Transverse colon (tissue), 4 donors: Measurements from ENCODE around the gene APOBEC3C. TPM values are rescaled to one million over a fixed set of nuclear protein-coding genes. Genes with fewer than 3 reads are reported as not detected.

Experiments
- DNase-seq: peaks from one replicate; pipeline ENCODE4 v3.0.0-alpha.2; 2019
- H3K27ac ChIP-seq, 4 donors: fragments of 200-600 bp; sonication (generic); 2 replicates each; pipeline ENCODE4 v1.5.1; 2016 to 2018; ENCODE audit warnings: inconsistent platforms in 4 of 4
- H3K27me3 ChIP-seq: fragments of 200-600 bp; sonication (generic); 2 replicates; pipeline ENCODE4 v1.5.1; 2017; ENCODE audit warnings: inconsistent platforms
- H3K36me3 ChIP-seq, 4 donors: fragments of 200-600 bp; sonication (generic); 2 replicates each; pipeline ENCODE4 v1.5.1; 2017 to 2019; ENCODE audit warnings: inconsistent platforms in 4 of 4
- H3K4me1 ChIP-seq, 4 donors: fragments of 200-600 bp; sonication (generic); 2 replicates each; pipeline ENCODE4 v1.5.1; 2017 to 2020; ENCODE audit warnings: inconsistent platforms in 4 of 4
- H3K4me3 ChIP-seq, 4 donors: fragments of 200-600 bp; sonication (generic); 1 replicate in 1 of 4; 2 replicates in 3 of 4; pipeline versions ENCODE4 v1.5.1 to v1.6.1; 2017 to 2019; ENCODE audit warnings: inconsistent platforms in 4 of 4
- H3K9me3 ChIP-seq, 2 donors: fragments of 200-600 bp; sonication (generic); 2 replicates each; pipeline ENCODE4 v1.5.1; 2017 to 2019; ENCODE audit warnings: inconsistent platforms in 2 of 2
- EP300 ChIP-seq: sonication (generic); formaldehyde crosslinking; IDR thresholded peaks from one replicate; pipeline ENCODE4 v1.6.1; 2017; ENCODE audit warnings: antibody characterized with exemption, low read depth
- POLR2A ChIP-seq: fragments of 450-650 bp; IDR thresholded peaks from one replicate; pipeline ENCODE4 v1.6.1; 2016; ENCODE audit warnings: antibody characterized with exemption, mild to moderate bottlenecking, moderate library complexity
- POLR2AphosphoS5 ChIP-seq, 3 donors: sonication (generic); formaldehyde crosslinking; IDR thresholded peaks; one replicate each; pipeline ENCODE4 v1.6.1; 2016; ENCODE audit warnings: antibody characterized with exemption in 3 of 3
- WGBS, 2 donors: methylation state at CpG; one replicate each; pipeline ENCODE4 v1.1.5; 2018; ENCODE audit warnings: low coverage in 1 of 2; 5-methylcytosine and 5-hydroxymethylcytosine counted together
- in situ Hi-C, 4 donors: fragments of 200-750 bp; cut with MboI; loops; one replicate each; pipeline versions ENCODE4 v1.15.0 to v1.15.1; 2017; ENCODE audit warnings: low sequenced_read_pairs in 3 of 4, low pct_ligation_motif_present in 1 of 4, low pct_unique_long_range_greater_than_20kb in 1 of 4
- intact Hi-C: fragments of 100-400 bp; cut with DNase I; formaldehyde crosslinking; loops from one replicate; pipeline ENCODE4 v1.15.1; 2023; ENCODE audit warnings: low total_unique reads
- total RNA-seq, 4 donors: library from RNA; depleted of rRNA; stranded (reverse); fragments of >200 nt; gene quantifications; one replicate each; pipeline ENCODE4 v1.1.0, GENCODE V29; 2016
- TF ChIP-seq, protein P1 (sequence below), 5 experiments: fragments of 200-600 bp in 3 of 5; fragments of 450-650 bp in 2 of 5; sonication (generic) in 3 of 5; IDR thresholded peaks; 1 replicate in 2 of 5; 2 replicates in 3 of 5; pipeline ENCODE4 v1.5.1; 2016 to 2017; ENCODE audit warnings: antibody characterized with exemption in 5 of 5, inconsistent platforms in 3 of 5, mild to moderate bottlenecking in 2 of 5, moderate library complexity in 1 of 5

Gene APOBEC3C
- total RNA-seq, 4 donors from 2014 or later, result 1.2 to 9.1 (median 7.5) TPM

DNA sequence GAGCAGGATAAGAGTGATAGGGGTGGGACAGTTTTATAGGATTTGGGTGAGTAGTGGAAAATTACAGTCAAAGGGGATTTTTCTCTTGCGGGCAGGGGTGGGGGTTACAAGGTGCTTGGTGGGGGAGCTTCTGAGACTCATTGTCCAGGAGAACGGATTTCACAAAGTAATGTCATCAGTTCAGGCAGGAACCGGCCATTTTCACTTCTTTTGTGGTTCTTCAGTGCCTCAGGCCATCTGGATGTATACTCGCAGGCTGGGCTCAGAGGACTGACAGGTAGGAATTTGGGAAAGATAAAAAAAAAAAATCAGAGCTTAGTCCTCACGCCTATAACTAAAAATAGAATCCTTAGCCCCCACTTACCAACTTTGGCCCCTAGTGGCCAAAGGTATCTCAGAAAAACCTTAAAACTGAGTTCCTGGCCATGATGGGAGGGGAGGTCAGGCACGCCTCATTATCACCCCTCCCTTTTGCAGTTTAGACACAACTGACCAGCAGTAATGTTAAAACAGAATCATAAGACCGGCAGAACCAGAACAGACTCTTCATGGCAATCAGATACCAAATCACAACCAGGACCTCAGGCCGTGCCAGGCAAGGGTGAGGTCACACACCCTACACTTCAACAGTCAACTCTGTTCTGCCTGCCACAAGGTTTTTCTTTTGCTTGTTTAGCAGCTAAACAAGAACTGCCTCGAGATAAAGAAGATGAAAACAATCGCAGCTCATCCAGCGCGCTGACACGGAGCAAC, 54.2 kb downstream of the APOBEC3C start:
- Histone ChIP-seq H3K27me3 (no peaks in the 10 kb centered on the region), H3K4me1 (no peaks in the 10 kb centered on the region), H3K4me3 (no peak overlapping the region), H3K27ac (no peak overlapping the region), H3K9me3 (no peaks in the 10 kb centered on the region), H3K36me3 (no peaks in the 10 kb centered on the region)
- TF ChIP-seq EP300 (no peak), POLR2AphosphoS5 (IDR thresholded peaks at IDR 0.05) (no peak), POLR2A (no peak)
- TF ChIP-seq, protein P1, sequence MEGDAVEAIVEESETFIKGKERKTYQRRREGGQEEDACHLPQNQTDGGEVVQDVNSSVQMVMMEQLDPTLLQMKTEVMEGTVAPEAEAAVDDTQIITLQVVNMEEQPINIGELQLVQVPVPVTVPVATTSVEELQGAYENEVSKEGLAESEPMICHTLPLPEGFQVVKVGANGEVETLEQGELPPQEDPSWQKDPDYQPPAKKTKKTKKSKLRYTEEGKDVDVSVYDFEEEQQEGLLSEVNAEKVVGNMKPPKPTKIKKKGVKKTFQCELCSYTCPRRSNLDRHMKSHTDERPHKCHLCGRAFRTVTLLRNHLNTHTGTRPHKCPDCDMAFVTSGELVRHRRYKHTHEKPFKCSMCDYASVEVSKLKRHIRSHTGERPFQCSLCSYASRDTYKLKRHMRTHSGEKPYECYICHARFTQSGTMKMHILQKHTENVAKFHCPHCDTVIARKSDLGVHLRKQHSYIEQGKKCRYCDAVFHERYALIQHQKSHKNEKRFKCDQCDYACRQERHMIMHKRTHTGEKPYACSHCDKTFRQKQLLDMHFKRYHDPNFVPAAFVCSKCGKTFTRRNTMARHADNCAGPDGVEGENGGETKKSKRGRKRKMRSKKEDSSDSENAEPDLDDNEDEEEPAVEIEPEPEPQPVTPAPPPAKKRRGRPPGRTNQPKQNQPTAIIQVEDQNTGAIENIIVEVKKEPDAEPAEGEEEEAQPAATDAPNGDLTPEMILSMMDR (IDR thresholded peaks at IDR 0.05), result no peak
- WGBS, 2 donors, result 73 to 77% methylated on average over 6 to 13 of the region's 13 CpGs
- intact Hi-C loops (no loop called here), in situ Hi-C loops (no loop called here)
- DNase-seq, result no peak

Other genes with a start within 250 kb of the APOBEC3C start
- gene DNAL4, start 220.1 kb upstream of the APOBEC3C start, total RNA-seq, result 10 to 100 TPM; 13.8 to 39.0 (median 19.3) TPM
- 10 to 100 TPM in 1 of 4 donors, 1 to 10 TPM in 2, under 1 TPM in 1; 0.75 to 27.9 (median 1.8) TPM for gene NPTXR, start 170.2 kb upstream of the APOBEC3C start, total RNA-seq
- gene CBX6, start 142.0 kb upstream of the APOBEC3C start, total RNA-seq, result 10 to 100 TPM; 14.5 to 42.6 (median 22.1) TPM
- 1 to 10 TPM in 2 of 4 donors, not detected in 2; 2.7 to 3.0 TPM for gene APOBEC3A, start 56.6 kb upstream of the APOBEC3C start, total RNA-seq
- 10 to 100 TPM in 2 of 4 donors, 1 to 10 TPM in 1, not detected in 1; 7.8 to 15.3 (median 10.9) TPM for gene APOBEC3B, start 31.9 kb upstream of the APOBEC3C start, total RNA-seq
- gene APOBEC3D, start 6.9 kb downstream of the APOBEC3C start, total RNA-seq, result 1 to 10 TPM; 2.0 to 6.4 (median 4.2) TPM
- 1 to 10 TPM in 3 of 4 donors, not detected in 1; 2.6 to 6.8 (median 4.8) TPM for gene APOBEC3F, start 26.6 kb downstream of the APOBEC3C start, total RNA-seq
- gene APOBEC3G, start 63.0 kb downstream of the APOBEC3C start, total RNA-seq, result 10 to 100 TPM in 1 of 4 donors, 1 to 10 TPM in 2, not detected in 1; 7.1 to 11.6 (median 9.4) TPM
- gene APOBEC3H, start 83.0 kb downstream of the APOBEC3C start, total RNA-seq, result 1 to 10 TPM in 1 of 4 donors, under 1 TPM in 1, not detected in 2; 0.41 to 2.1 TPM
- gene CBX7, start 138.4 kb downstream of the APOBEC3C start, total RNA-seq, result 100 to 1,000 TPM in 1 of 4 donors, 10 to 100 TPM in 3; 15.3 to 129 (median 58.4) TPM
- gene PDGFB, start 230.7 kb downstream of the APOBEC3C start, total RNA-seq, result 1 to 10 TPM; 2.7 to 7.5 (median 4.0) TPM